ENCODE results near the gene TRIB2. TPM values are rescaled to one million over a fixed set of nuclear protein-coding genes. Genes with fewer than 3 reads are reported as not detected.

Gene TRIB2
- polyA plus RNA-seq, 3 donors, result 0.29 to 2.6 (median 0.51) TPM

DNA sequence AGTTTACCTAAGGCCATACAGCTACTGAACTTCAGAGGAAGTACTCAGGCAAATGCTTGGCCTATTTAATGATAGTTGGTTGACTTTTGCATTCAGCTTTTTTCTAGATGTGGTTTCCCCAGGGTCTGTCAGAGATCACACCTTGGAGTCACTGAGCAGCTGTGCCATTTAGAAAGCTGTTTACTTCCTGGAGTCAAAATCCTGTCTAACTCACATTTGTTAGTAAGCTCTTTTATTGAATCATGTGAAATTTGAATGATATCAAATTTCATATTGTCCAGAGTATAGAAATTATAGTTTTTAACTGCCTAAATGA, 7.6 kb upstream of the TRIB2 start:
- Mint-ChIP-seq H3K4me1 (no peaks in the 10 kb centered on the region), H3K36me3 (no peaks in the 10 kb centered on the region), H3K4me3 (no peak overlapping the region), H3K27me3 (ENCODE audit: low read depth in 3 of 3) (peaks cover 2 to 5% (median 3%) of the 10 kb centered on the region in 3 donors), H3K27ac (no peak overlapping the region), H3K9me3 (peaks cover 0 to 5% (median 1%) of the 10 kb centered on the region in 7 donors)
- Histone ChIP-seq H3K4me3 (replicated peaks in 1 of 3; ENCODE audit: low read depth in 2 of 3, low read length in 3 of 3) (no peak overlapping the region), H3K36me3 (replicated peaks in 1 of 2; ENCODE audit: control insufficient read depth in 1 of 2, insufficient read depth in 2 of 2, low read length in 2 of 2) (no peaks in the 10 kb centered on the region), H3K4me1 (ENCODE audit: control insufficient read depth in 1 of 2, insufficient read depth in 2 of 2, low read length in 2 of 2) (no peaks in the 10 kb centered on the region), H3K9me3 (replicated peaks in 1 of 2; ENCODE audit: control insufficient read depth in 1 of 2, insufficient read depth in 1 of 2, low read length in 2 of 2) (no peaks in the 10 kb centered on the region), H3K27ac (ENCODE audit: low read depth in 1 of 2, low read length in 2 of 2) (no peak overlapping the region), H3K79me2 (ENCODE audit: insufficient read depth, low read length) (no peaks in the 10 kb centered on the region), H3K27me3 (ENCODE audit: control insufficient read depth in 2 of 2, insufficient read depth in 2 of 2, low read length in 2 of 2) (peaks cover 0 to under 1% of the 10 kb centered on the region in 2 donors), H2AFZ (ENCODE audit: insufficient read depth, low read depth, low read length, poor library complexity, severe bottlenecking) (no peak overlapping the region), H3K4me2 (replicated peaks; ENCODE audit: extremely low read depth, low read length, poor library complexity, severe bottlenecking) (no peak overlapping the region), H4K20me1 (ENCODE audit: insufficient read depth, low read length) (no peaks in the 10 kb centered on the region), H3K9ac (ENCODE audit: insufficient read depth, low read length, poor library complexity, severe bottlenecking) (no peak overlapping the region)
- intact Hi-C loops (cut with micrococcal nuclease), result no loop called here
- TF ChIP-seq, protein P1, sequence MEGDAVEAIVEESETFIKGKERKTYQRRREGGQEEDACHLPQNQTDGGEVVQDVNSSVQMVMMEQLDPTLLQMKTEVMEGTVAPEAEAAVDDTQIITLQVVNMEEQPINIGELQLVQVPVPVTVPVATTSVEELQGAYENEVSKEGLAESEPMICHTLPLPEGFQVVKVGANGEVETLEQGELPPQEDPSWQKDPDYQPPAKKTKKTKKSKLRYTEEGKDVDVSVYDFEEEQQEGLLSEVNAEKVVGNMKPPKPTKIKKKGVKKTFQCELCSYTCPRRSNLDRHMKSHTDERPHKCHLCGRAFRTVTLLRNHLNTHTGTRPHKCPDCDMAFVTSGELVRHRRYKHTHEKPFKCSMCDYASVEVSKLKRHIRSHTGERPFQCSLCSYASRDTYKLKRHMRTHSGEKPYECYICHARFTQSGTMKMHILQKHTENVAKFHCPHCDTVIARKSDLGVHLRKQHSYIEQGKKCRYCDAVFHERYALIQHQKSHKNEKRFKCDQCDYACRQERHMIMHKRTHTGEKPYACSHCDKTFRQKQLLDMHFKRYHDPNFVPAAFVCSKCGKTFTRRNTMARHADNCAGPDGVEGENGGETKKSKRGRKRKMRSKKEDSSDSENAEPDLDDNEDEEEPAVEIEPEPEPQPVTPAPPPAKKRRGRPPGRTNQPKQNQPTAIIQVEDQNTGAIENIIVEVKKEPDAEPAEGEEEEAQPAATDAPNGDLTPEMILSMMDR (IDR thresholded peaks at IDR 0.05), result no peak
- DNase-seq, result no peak

DNA sequence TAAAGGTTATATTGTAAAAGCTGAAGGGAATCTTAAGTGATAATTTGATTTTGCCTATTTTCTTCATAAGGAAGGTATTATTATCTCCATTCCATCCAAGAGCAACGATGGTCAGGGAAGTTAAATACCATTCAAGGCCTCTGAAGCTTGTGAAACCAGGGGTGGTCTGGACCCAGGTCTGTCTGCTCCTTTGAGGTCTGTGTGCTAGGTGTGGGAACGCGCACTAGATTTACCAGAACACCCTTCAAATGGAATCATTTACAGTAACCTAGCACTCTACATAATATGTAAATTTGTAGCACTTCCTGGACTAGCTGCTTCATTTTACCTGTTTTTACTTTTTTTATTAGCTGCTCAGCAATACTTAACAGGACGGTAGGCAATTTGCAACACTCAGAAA, 6.4 kb upstream of the TRIB2 start:
- no peak overlapping the region for H3K4me2 ChIP-seq (replicated peaks; ENCODE audit: extremely low read depth, low read length, poor library complexity, severe bottlenecking)
- Mint-ChIP-seq H3K9me3 (peaks cover 0 to 5% (median 0%) of the 10 kb centered on the region in 7 donors), H3K27me3 (ENCODE audit: low read depth in 3 of 3) (peaks cover 4 to 16% (median 10%) of the 10 kb centered on the region in 3 donors), H3K4me1 (no peaks in the 10 kb centered on the region), H3K4me3 (no peak overlapping the region), H3K36me3 (no peaks in the 10 kb centered on the region), H3K27ac (no peak overlapping the region)
- no peak overlapping the region for H2AFZ ChIP-seq (ENCODE audit: insufficient read depth, low read depth, low read length, poor library complexity, severe bottlenecking)
- TF ChIP-seq, protein P1 (IDR thresholded peaks at IDR 0.05), result no peak
- no peaks in the 10 kb centered on the region for H3K9me3 ChIP-seq (replicated peaks in 1 of 2; ENCODE audit: control insufficient read depth in 1 of 2, insufficient read depth in 1 of 2, low read length in 2 of 2)
- H3K79me2 ChIP-seq (ENCODE audit: insufficient read depth, low read length), result no peaks in the 10 kb centered on the region
- WGBS (ENCODE audit: insufficient coverage), result 100% methylated on average over 1 of the region's 4 CpGs
- DNase-seq, result no peak
- H3K36me3 ChIP-seq (replicated peaks in 1 of 2; ENCODE audit: control insufficient read depth in 1 of 2, insufficient read depth in 2 of 2, low read length in 2 of 2), result no peaks in the 10 kb centered on the region
- intact Hi-C loops (cut with micrococcal nuclease), result loop anchor here in 1 of 2 donors (10.0 kb wide), 1 partner anchor 266 kb away; no protein-coding TSS in a partner anchor
- H3K27me3 ChIP-seq (ENCODE audit: control insufficient read depth in 2 of 2, insufficient read depth in 2 of 2, low read length in 2 of 2), result peaks cover 6 to 12% of the 10 kb centered on the region in 2 donors
- H3K9ac ChIP-seq (ENCODE audit: insufficient read depth, low read length, poor library complexity, severe bottlenecking), result no peak overlapping the region
- no peak overlapping the region for H3K4me3 ChIP-seq (replicated peaks in 1 of 3; ENCODE audit: low read depth in 2 of 3, low read length in 3 of 3)
- H3K4me1 ChIP-seq (ENCODE audit: control insufficient read depth in 1 of 2, insufficient read depth in 2 of 2, low read length in 2 of 2), result no peaks in the 10 kb centered on the region
- no peak overlapping the region for H3K27ac ChIP-seq (ENCODE audit: low read depth in 1 of 2, low read length in 2 of 2)
- H4K20me1 ChIP-seq (ENCODE audit: insufficient read depth, low read length), result no peaks in the 10 kb centered on the region
